Measurements from ENCODE around the gene ANKRA2.

Gene ANKRA2

GRCh38 chr5:73539730-73540129 lies 25.7 kb downstream of the ANKRA2 start:
- no peaks in the 10 kb centered on the region for H3K36me3 ChIP-seq (ENCODE audit: control insufficient read depth, low read length)
- H3K4me2 ChIP-seq (ENCODE audit: low read length) = no peak overlapping the region
- no peaks in the 10 kb centered on the region for H3K79me2 ChIP-seq (ENCODE audit: control insufficient read depth, low read length)
- no peak overlapping the region for H3K27ac ChIP-seq (ENCODE audit: low read depth, low read length)
- H3K27me3 ChIP-seq (ENCODE audit: control insufficient read depth, low read length) = peaks cover 45% of the 10 kb centered on the region
- TF ChIP-seq EZH2phosphoT487 (IDR thresholded peaks at IDR 0.05; ENCODE audit: borderline replicate concordance, low read length) (no peak), CTCF (IDR thresholded peaks at IDR 0.05; ENCODE audit: low read depth, low read length, poor library complexity, severe bottlenecking) (no peak)
- no peaks in the 10 kb centered on the region for H3K4me1 ChIP-seq (ENCODE audit: control insufficient read depth, low read length)
- H4K20me1 ChIP-seq (ENCODE audit: control insufficient read depth, insufficient read depth, low read depth, low read length) = no peaks in the 10 kb centered on the region
- H3K9me2 ChIP-seq (replicated peaks; ENCODE audit: control insufficient read depth, low read length) = no peaks in the 10 kb centered on the region
- no peak overlapping the region for H3K4me3 ChIP-seq (ENCODE audit: low read length)
- H3F3A ChIP-seq (ENCODE audit: control insufficient read depth, insufficient read depth) = no peaks in the 10 kb centered on the region
- no peaks in the 10 kb centered on the region for H3K9me3 ChIP-seq (ENCODE audit: control insufficient read depth, insufficient read depth, low read length)

GRCh38 chr5:73534971-73535370 lies 30.5 kb downstream of the ANKRA2 start:
- Histone ChIP-seq H3K27ac (ENCODE audit: low read depth, low read length) (no peak overlapping the region), H3K9me2 (replicated peaks; ENCODE audit: control insufficient read depth, low read length) (no peaks in the 10 kb centered on the region), H3K4me3 (ENCODE audit: low read length) (no peak overlapping the region), H3K27me3 (ENCODE audit: control insufficient read depth, low read length) (peaks cover 20% of the 10 kb centered on the region), H3K4me2 (ENCODE audit: low read length) (no peak overlapping the region), H4K20me1 (ENCODE audit: control insufficient read depth, insufficient read depth, low read depth, low read length) (no peaks in the 10 kb centered on the region), H3K9me3 (ENCODE audit: control insufficient read depth, insufficient read depth, low read length) (no peaks in the 10 kb centered on the region), H3K4me1 (ENCODE audit: control insufficient read depth, low read length) (no peaks in the 10 kb centered on the region), H3K79me2 (ENCODE audit: control insufficient read depth, low read length) (no peaks in the 10 kb centered on the region), H3F3A (ENCODE audit: control insufficient read depth, insufficient read depth) (no peaks in the 10 kb centered on the region), H3K36me3 (ENCODE audit: control insufficient read depth, low read length) (no peaks in the 10 kb centered on the region)
- TF ChIP-seq CTCF (IDR thresholded peaks at IDR 0.05; ENCODE audit: low read depth, low read length, poor library complexity, severe bottlenecking) (no peak), EZH2phosphoT487 (IDR thresholded peaks at IDR 0.05; ENCODE audit: borderline replicate concordance, low read length) (no peak)

GRCh38 chr5:73534011-73534644 lies 31.3 kb downstream of the ANKRA2 start:
- no peaks in the 10 kb centered on the region for H3F3A ChIP-seq (ENCODE audit: control insufficient read depth, insufficient read depth)
- TF ChIP-seq EZH2phosphoT487 (IDR thresholded peaks at IDR 0.05; ENCODE audit: borderline replicate concordance, low read length) = no peak
- no peak for TF ChIP-seq CTCF (IDR thresholded peaks at IDR 0.05; ENCODE audit: low read depth, low read length, poor library complexity, severe bottlenecking)
- no peaks in the 10 kb centered on the region for H3K9me3 ChIP-seq (ENCODE audit: control insufficient read depth, insufficient read depth, low read length)
- no peaks in the 10 kb centered on the region for H3K79me2 ChIP-seq (ENCODE audit: control insufficient read depth, low read length)
- no peak overlapping the region for H3K4me3 ChIP-seq (ENCODE audit: low read length)
- H3K4me2 ChIP-seq (ENCODE audit: low read length) = no peak overlapping the region
- H3K4me1 ChIP-seq (ENCODE audit: control insufficient read depth, low read length) = no peaks in the 10 kb centered on the region
- H4K20me1 ChIP-seq (ENCODE audit: control insufficient read depth, insufficient read depth, low read depth, low read length) = no peaks in the 10 kb centered on the region
- peaks cover 12% of the 10 kb centered on the region; the same call in 1 of the 2 replicates for H3K27me3 ChIP-seq (ENCODE audit: control insufficient read depth, low read length)
- H3K36me3 ChIP-seq (ENCODE audit: control insufficient read depth, low read length) = no peaks in the 10 kb centered on the region
- H3K9me2 ChIP-seq (replicated peaks; ENCODE audit: control insufficient read depth, low read length) = no peaks in the 10 kb centered on the region
- no peak overlapping the region for H3K27ac ChIP-seq (ENCODE audit: low read depth, low read length)
